Parathyroid adenoma (tissue), 2 donors: Measurements from ENCODE around the gene CA7.
A peak's percentile ranks its signal among the peaks of the same experiment; 100 is the strongest.

Experiments used
- H2AFZ ChIP-seq: fragments of 300-600 bp; sonication (generic); one replicate; pipeline ENCODE4 v1.7.0; 2017; ENCODE audit warnings: antibody characterized with exemption, mild to moderate bottlenecking
- H3K27ac ChIP-seq: fragments of 300-600 bp; sonication (generic); one replicate; pipeline ENCODE4 v1.7.0; 2017
- H3K27me3 ChIP-seq: fragments of 300-600 bp; sonication (generic); one replicate; pipeline ENCODE4 v1.7.0; 2017; ENCODE audit warnings: low read length; ENCODE audit not compliant: control insufficient read depth, insufficient read depth
- H3K36me3 ChIP-seq: fragments of 300-600 bp; sonication (generic); one replicate; pipeline ENCODE4 v1.7.0; 2017; ENCODE audit warnings: low read length; ENCODE audit not compliant: control insufficient read depth, insufficient read depth
- H3K4me1 ChIP-seq: fragments of 300-600 bp; sonication (generic); one replicate; pipeline ENCODE4 v1.7.0; 2017; ENCODE audit warnings: control low read depth
- H3K4me2 ChIP-seq: fragments of 300-600 bp; sonication (generic); one replicate; pipeline ENCODE4 v1.7.0; 2017; ENCODE audit warnings: low read length
- H3K4me3 ChIP-seq: fragments of 300-600 bp; sonication (generic); one replicate; pipeline ENCODE4 v1.7.0; 2017; ENCODE audit warnings: low read depth, low read length
- H3K79me2 ChIP-seq: fragments of 300-600 bp; sonication (generic); one replicate; pipeline ENCODE4 v1.7.0; 2017; ENCODE audit warnings: control low read depth
- H3K9ac ChIP-seq: fragments of 300-600 bp; sonication (generic); one replicate; pipeline ENCODE4 v1.7.0; 2017; ENCODE audit warnings: mild to moderate bottlenecking
- H3K9me3 ChIP-seq: fragments of 300-600 bp; sonication (generic); one replicate; pipeline ENCODE4 v1.7.0; 2017; ENCODE audit warnings: low read length; ENCODE audit not compliant: control insufficient read depth
- CTCF ChIP-seq: fragments of 300-600 bp; sonication (generic); IDR thresholded peaks from one replicate; pipeline ENCODE4 v1.7.0; 2017; ENCODE audit warnings: antibody characterized with exemption, mild to moderate bottlenecking
- donor health status: primary hyperparathyroidism.

The CA7 gene

DNA sequence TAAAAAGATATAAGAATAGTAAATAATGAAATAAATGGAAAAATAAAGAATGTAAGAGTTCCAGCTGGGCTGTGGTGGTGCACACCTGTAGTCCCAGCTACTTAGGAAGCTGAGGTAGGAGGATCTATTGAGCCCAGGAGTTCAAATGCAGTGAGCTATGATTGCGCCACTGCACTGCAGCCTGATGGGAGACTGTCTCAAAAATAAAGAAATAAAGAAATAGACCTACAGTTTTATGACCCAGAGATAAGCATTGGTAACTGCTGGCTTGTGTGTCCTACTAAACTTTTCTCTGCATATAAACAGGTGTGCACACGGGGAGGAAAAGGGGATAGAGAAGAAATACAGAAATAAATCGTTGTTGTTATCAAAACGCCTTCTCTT lies 28.3 kb downstream of the CA7 start:
- TF ChIP-seq CTCF: no peak
- Histone ChIP-seq H3K27ac (no peak overlapping the region), H3K9me3 (no peaks in the 10 kb centered on the region), H3K4me3 (peak overlapping the region; percentile 43), H3K9ac (no peak overlapping the region), H3K4me2 (peak overlapping the region; percentile 72), H3K4me1 (peaks cover 4% of the 10 kb centered on the region), H3K27me3 (no peaks in the 10 kb centered on the region), H3K79me2 (no peaks in the 10 kb centered on the region), H3K36me3 (no peaks in the 10 kb centered on the region), H2AFZ (peak overlapping the region; percentile 97)

DNA sequence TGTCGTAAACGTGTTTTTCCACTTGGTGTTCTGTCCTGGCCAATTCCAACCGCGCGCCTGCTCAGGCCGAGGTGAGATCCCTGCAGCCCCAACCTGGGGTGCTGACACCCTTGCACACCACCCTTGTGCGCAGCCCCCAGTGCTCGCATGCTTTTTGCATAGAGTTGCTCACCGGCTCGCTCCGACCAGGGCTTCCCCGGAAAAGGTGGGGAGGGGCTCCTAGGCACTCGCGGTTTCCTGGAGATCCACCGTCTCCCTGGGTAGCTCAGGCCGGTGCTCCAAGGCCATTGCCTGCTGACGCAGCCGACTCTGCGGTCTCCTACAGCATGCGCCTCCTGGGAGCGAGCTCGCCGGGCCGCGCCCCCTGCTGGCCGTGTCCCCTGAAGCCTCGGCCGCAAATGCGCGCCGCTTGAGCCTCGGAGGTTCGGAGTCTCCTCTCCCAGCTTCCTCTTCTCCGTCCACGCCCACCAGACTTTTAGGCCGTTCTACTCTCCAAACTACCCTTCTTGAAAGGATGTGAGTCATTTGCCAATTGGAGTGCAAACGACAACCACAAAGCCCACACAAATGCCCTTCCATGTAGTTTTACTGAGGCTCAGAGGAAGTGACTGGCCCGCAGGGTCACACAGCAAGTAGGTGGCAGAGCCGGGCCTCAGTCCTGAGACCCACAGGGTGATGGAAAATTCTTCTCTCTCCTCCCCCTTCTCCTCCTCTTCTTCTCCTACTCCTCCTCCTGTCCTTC lies 28.9 kb downstream of the CA7 start:
- Histone ChIP-seq H3K4me2 (peak overlapping the region; percentile 72), H3K4me1 (peaks cover 4% of the 10 kb centered on the region), H3K27ac (no peak overlapping the region), H3K27me3 (no peaks in the 10 kb centered on the region), H3K36me3 (no peaks in the 10 kb centered on the region), H3K4me3 (peak overlapping the region; percentile 43), H3K9ac (no peak overlapping the region), H2AFZ (peak overlapping the region; percentile 97), H3K79me2 (no peaks in the 10 kb centered on the region), H3K9me3 (no peaks in the 10 kb centered on the region)
- peak; percentile 97 for TF ChIP-seq CTCF

DNA sequence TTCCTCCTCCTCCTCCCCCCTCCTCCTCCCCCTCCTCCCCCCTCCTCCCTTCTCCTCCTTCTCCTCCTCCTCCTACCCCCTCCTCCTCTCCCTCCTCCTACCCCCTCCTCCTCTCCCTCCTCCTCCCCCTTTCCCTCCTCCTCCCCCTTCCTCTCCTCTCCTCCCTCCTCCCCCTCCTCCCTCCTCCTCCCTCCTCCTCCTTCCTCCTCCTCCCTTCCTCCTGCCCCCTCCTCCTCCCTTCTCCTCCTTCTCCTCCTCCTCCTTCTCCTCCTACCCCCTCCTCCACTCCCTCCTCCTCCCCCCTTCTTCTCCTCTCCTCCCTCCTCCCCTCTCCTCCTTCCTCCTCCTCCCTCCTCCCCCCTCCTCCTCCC lies 29.5 kb downstream of the CA7 start:
- no peak overlapping the region for H3K4me2 ChIP-seq
- no peak for TF ChIP-seq CTCF
- no peak overlapping the region for H3K9ac ChIP-seq
- no peaks in the 10 kb centered on the region for H3K79me2 ChIP-seq
- no peaks in the 10 kb centered on the region for H3K36me3 ChIP-seq
- H3K27me3 ChIP-seq: no peaks in the 10 kb centered on the region
- no peak overlapping the region for H3K27ac ChIP-seq
- H2AFZ ChIP-seq: no peak overlapping the region
- H3K9me3 ChIP-seq: no peaks in the 10 kb centered on the region
- no peak overlapping the region for H3K4me3 ChIP-seq
- peaks cover 4% of the 10 kb centered on the region for H3K4me1 ChIP-seq

DNA sequence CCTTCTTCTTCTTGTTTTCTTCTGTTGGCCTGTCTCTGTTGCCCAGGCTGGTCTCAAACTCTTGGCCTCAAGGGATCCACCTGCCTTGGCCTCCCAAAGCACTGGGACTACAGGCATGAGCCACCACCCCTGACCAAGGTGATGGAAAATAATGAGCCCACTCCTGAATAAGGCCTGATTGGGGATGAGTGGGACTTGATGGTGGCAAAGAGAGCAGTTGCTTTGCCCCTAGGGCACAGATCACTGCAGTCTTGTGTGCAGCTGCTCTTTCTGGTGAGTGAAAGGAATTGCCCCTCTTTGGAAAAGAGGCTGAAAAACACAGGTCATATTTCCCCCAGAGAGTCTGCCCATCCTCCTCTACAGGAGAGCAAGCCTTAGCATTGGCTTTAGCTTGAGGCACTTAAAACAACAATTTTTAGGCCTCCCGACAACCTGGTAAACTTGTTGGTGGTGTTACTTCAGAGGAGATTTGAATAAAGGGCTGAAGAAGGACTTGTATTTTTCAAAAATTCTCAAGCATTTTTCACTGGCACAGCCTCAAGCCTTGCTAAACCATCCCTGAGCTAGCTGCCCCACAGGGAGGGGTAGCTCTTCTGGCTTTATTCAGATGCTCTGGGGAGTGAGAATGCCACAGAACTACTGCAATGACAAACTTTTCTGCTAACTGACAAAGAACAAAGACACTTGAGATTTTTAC lies 30.0 kb downstream of the CA7 start:
- TF ChIP-seq CTCF: no peak
- Histone ChIP-seq H2AFZ (peak overlapping the region; percentile 31), H3K9me3 (no peaks in the 10 kb centered on the region), H3K27me3 (no peaks in the 10 kb centered on the region), H3K36me3 (no peaks in the 10 kb centered on the region), H3K27ac (peak overlapping the region; percentile 20), H3K4me1 (peaks cover 4% of the 10 kb centered on the region), H3K79me2 (no peaks in the 10 kb centered on the region), H3K9ac (no peak overlapping the region), H3K4me3 (no peak overlapping the region), H3K4me2 (no peak overlapping the region)
